Measurements from ENCODE around the gene ANLN.
"Not testable (repeated sequence)": the region's sequence is repeated elsewhere in the genome, so short reads cannot be mapped to it uniquely, and the experiment has no call there.

Gene ANLN

GRCh38 chr7:36491317-36491716 lies 101.7 kb downstream of the ANLN start:
- Mint-ChIP-seq H3K27ac (peak overlapping the region in 1 of 2 donors; percentile 16), H3K9me3 (no peaks in the 10 kb centered on the region), H3K4me1 (no peaks in the 10 kb centered on the region), H3K27me3 (peaks cover 6% of the 10 kb centered on the region), H3K4me3 (no peak overlapping the region)
- DNase-seq (no peak), ATAC-seq (no peak)

GRCh38 chr7:36496576-36496975 lies 106.9 kb downstream of the ANLN start:
- Mint-ChIP-seq H3K27ac (no peak overlapping the region), H3K9me3 (no peaks in the 10 kb centered on the region), H3K4me3 (no peak overlapping the region), H3K27me3 (no peaks in the 10 kb centered on the region), H3K4me1 (peaks cover 7% of the 10 kb centered on the region)
- no peak for DNase-seq
- ATAC-seq: no peak

- not testable (repeated sequence) for H3K4me1 Mint-ChIP-seq, H3K9me3 Mint-ChIP-seq, H3K27ac Mint-ChIP-seq, ATAC-seq, H3K27me3 Mint-ChIP-seq, DNase-seq, H3K4me3 Mint-ChIP-seq
Observed at GRCh38 chr7:36497176-36497575, 107.5 kb downstream of the ANLN start.

- no peak overlapping the region for H3K4me3 Mint-ChIP-seq
- peaks cover 7% of the 10 kb centered on the region for H3K4me1 Mint-ChIP-seq
- DNase-seq (no peak), ATAC-seq (no peak)
- no peaks in the 10 kb centered on the region for H3K9me3 Mint-ChIP-seq
- no peaks in the 10 kb centered on the region for H3K27me3 Mint-ChIP-seq
- H3K27ac Mint-ChIP-seq: peak overlapping the region in 1 of 2 donors; percentile 71
Observed at GRCh38 chr7:36497775-36498174, 108.1 kb downstream of the ANLN start.

Measured in stimulated activated naive CD8-positive, alpha-beta T cell treated with anti-CD3 and anti-CD28 coated beads, Interleukin-15, amount 100 ng/mL, for 72 hours (primary cell).